Activated CD4-positive, alpha-beta T cell treated with anti-CD3 and anti-CD28 coated beads, Interleukin-2, amount 50 U/mL, for 4 hours (primary cell): ENCODE measurements around the gene HNRNPM.
"Not testable (repeated sequence)": the region's sequence is repeated elsewhere in the genome, so short reads cannot be mapped to it uniquely, and the experiment has no call there.

Experiments
- DNase-seq, 2 experiments: peaks; one replicate each; pipeline ENCODE4 v3.0.0-alpha.2; 2020

HNRNPM gene

GRCh38 chr19:8444677-8445487, at the start of gene HNRNPM:
HNRNPM (plus strand) TSS chr19:8444975; CDS start chr19:8444999, 24 bp downstream.
- peak; percentile 100 for DNase-seq

DNA sequence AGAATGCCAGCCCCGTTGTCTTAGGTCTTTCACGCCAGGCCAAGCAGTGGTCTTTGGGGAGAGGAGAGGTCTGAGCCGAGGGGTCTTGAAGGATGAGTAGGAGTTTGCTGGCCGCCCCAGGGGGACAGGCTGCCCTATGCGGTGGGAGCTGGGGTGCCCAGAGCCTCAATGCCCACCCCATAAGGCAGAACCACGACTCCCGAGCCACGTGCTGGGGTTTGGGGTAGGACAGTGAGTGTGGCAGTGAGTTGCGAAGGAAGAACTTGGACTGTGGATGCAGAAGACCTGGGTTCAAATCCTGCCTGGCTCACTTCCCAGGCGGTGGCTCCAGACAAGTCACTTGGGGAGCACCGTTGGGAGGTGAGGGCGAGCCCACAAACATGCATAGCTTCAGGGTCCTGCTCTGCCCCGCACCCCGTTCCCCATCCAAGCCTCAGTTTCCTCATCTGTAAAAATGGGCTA, 49.1 kb upstream of the HNRNPM start:
- no peak for DNase-seq

DNA sequence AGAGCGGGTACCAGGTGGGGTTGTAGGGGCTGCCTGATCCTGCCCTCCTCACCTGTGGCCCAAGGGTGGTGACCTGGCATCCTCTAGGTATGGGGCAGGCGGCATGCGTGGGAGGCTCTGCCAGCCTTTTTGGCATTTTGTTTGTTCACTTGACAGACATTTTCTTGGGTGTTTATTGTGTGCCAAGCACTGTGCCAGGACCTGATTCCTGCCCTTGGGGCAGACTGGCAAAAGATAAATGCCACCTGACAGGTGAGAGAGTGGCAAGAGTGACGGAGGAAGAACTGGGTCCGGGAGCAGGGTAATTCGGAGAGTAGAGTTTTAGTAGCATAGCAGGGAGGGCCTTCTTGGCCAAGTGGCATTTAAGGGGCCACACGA, 48.6 kb upstream of the HNRNPM start:
- no peak for DNase-seq

- DNase-seq = peak; percentile 63 to 65
These were observed 48.1 kb upstream of the HNRNPM start for GRCh38 chr19:8396563-8397203.

DNA sequence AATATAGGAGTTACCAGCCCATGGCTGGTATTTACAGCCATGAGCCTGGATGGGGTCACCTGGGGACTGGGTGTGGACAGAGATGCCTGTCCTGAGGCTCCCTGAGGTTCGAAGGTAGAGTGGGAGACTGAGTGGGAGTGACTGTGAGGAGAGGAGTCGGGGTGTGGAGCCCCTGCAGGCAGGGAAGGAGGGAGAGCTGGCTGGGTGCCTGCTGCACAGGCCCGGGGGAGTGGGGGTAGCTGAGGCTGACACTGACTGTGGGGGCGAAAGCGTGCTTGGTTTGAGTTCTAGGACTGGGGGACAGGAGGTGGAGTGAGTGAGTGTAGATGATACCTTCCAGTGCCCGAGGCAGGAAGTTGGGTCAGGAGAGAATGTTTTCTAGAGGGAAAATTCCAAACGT, 47.5 kb upstream of the HNRNPM start:
- DNase-seq = no peak

DNA sequence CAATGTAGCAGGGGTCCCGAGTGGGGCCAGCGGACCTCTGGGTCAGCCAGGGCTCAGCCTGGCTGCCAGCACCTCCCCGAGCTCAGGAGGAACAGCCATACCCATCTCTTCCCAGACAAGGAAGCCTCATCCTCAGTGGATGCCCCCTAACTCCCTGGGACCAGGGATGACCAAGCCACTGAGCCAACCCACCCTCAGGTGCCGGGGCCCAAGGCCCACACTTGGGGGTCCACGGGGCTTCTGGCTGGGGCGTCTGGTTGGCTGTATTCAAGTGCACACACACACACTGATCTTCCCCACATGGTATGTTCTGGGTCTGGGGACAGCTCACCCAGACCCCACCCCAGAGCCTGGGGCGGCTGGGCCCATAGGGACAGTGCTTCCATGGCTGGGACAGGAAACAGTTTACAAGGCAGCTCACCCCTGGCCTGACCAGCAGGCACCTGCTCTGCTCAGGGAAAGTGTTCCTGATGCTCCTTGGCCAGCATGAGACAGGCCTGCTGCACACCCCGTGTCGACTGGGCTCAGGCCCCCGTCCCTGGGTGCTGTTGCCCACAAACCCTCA, 46.9 kb upstream of the HNRNPM start:
- DNase-seq = no peak

DNA sequence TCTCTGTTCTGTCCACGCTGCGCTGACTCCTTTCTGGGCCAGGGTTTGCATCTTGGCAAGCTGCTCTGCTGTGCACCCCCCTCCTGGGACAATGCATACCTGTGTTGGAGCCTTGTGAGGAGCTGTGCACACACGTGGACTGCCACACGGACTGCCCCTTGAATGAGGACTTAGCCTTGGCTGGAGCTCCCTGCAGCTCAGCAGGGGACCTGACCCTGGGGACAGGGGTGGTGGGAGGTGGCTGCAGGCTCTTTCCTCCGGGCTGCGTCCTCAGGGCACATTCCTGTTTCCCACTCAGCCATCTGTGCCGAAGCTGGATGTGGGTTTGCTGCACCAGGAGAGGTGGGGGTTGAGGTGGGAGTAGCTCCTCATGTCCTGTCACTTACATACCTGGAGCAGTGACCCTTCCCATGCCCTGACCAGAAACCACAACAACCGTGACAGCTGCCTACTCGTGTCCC, 46.4 kb upstream of the HNRNPM start:
- no peak for DNase-seq

DNA sequence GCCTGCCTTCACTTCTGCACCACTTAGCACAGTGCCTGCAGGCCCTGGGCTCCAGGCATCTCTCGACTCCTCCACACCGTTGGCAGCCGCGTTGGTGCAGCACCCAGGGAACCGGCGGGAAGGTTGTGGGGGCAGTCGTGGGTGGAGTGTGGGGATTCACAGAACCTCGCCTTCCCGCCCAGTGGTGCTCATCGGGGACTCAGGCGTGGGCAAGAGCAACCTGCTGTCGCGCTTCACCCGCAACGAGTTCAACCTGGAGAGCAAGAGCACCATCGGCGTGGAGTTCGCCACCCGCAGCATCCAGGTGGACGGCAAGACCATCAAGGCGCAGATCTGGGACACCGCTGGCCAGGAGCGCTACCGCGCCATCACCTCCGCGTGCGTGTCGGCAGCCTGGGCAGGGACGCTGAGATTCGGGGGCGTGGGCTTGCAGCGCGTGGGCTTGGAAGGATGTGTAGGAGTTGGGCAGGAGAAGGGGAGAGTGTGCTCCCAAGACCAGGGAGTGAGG, 45.0 kb upstream of the HNRNPM start:
- DNase-seq = no peak

- DNase-seq = no peak
These were observed 42.8 kb upstream of the HNRNPM start for GRCh38 chr19:8401981-8402411.

DNA sequence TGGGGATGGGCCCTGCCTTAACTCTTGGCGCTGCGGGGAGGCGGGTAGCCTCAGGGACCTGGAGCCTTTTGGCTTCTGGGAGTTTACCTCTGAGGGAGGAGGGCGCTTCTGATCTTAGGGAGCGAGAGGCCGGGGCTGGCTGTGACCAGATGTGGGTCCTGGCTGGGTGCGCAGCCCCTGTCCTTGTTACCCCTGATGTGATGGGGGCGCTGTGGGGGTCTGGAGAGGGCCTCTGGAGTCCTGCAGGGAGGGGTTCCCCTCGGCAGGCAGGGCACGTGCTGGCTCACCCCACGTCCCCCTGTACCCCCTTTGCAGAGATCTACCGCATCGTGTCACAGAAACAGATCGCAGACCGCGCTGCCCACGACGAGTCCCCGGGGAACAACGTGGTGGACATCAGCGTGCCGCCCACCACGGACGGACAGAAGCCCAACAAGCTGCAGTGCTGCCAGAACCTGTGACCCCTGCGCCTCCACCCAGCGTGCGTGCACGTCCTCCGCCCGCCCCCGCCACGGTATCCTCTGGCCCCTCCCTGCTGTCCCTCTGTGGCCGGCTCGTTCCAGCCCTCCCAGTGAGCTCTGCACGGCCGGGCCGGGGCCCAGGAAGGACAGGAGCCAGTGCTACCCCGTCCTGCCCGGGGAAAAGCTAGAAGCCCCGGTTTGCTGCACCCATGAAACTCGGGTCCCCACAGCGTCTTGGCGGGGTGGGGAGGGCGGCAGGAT, 41.5 kb upstream of the HNRNPM start:
- DNase-seq = no peak

DNA sequence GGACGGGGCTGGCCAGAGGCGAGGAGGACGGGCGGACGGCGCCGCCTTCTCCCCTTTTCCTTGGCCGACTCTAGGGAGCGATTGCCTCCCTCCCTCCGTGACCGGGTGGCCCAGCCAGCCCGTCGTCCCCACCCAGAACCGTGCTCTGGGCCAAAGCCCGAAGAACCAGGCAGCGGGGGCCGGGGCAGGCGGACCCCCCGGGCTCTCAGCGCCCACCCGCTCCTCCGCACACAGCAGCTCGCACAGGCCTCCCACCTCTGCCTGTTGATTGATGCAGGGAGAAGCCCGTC, 41.0 kb upstream of the HNRNPM start:
- no peak for DNase-seq

DNA sequence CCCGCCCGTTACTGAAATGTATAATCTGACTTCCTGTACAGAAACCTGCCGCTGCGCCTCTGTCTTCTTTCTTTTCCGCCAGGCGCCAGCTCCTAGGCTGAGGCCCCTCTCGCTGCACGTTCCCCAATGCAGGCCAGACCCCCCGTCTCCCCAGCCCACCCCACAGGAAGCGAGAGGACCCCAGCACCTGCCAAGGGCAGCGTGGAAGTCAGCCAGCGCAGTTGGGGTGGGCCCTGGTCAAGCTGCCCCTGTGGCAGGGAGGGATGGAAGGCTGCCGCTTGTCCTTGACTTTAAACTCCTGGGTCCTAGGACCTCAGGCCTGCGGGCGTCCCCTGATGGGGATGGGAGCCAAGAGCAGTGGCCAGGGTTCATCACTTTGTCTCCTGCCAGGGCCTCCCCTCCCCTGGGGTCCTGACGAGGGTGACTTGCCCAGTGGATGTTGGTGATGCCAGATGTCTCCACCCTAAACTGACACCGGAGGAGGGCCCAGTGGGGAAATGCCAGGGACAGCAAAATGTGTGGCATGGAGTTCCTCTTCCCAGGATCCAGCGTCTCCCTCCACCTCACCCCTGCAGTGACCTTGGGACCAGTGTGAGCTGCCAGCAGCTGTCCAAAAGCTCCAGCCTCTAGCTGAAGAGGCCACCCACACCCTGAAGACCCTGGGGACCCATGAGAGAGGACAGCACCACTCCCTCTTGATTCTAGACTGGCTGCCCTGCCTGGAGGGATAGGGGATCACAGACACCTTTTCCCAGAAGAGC, 40.2 kb upstream of the HNRNPM start:
- no peak for DNase-seq

GRCh38 chr19:8410718-8411117, 34.1 kb upstream of the HNRNPM start:
- DNase-seq = not testable (repeated sequence)

DNA sequence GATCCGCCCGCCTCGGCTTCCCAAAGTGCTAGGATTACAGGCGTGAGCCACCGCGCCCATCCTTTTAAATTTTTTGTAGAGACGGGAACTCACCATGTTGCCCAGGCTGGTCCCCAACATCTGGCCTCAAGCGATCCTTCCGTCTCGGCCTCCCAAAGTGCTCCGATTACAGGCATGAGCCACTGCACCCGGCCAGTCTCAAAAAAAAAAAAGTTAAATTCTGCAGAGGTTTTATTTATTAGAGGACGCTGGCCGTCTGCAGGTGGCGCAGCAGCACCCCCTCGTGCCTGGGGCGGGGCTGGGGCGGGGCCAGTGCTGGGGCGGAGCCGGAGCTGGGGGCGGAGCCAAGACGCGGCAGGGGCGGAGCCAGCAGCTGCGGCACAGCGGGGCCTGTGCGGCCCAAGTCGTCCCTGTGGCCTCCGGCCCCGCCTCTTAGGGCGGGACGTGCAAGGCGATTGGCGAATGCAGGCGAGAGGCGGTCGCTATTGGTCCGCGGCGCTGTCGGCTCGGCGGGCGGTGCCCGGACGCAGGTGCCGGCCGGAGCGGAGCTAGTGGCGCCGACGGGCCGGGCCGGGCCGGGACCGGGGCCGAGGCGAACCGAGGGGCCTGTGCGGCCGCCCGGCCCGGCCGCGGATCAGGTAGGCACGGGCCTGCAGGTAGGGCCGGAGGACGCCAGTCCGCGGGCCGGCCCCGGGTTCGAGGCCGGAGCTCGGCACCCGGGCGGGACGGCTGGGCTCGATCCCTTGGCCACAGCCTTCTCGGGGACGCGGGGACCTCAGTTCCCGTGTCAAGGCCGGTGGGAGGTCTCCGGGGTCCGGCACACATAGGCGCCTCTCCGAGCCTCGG, 31.8 kb upstream of the HNRNPM start, which contains the start of gene MARCHF2:
MARCHF2 (plus strand) TSS at position 523 of the 846 bp plus-strand sequence. CDS start 8,536 bp downstream, outside the sequence.
- peak; percentile 92 for DNase-seq

DNA sequence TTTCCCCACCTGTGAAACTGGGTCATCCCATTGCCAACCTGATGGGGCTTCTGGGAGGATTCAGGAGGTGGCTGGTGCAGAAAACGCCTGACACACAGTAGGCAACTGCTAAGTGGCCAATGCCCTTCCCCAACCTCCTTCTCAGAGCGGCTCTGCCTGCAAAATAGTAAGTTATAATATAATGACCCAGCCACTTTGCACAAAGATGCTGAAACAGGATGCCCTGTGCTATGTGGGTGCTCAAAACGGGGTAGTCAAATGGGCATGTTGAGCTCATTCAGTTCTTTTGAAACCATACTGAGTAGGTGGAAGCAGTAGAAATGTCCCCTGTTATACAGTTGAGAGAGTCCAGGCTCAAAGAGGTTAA, 31.2 kb upstream of the HNRNPM start:
- DNase-seq = no peak

DNA sequence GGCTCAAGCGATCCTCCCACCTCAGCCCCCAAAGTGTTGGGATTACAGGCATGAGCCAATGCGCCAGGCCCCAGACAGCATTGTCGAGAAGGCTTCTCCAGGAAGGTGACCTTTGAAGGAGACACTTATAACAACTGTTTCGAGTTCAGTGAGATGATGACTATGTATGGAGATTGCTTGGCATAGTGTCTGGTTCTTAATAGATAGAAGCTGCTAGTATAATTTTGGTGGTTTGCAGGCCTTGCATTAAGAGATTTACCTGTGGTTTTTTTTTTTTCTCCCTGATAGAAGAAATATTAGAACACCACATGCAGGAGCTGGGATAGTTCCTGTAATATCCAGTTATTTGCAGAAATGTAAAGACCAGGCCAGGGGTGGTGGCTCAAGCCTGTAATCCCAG, 28.0 kb upstream of the HNRNPM start:
- DNase-seq = no peak

- DNase-seq = no peak
These were observed 23.0 kb upstream of the HNRNPM start for GRCh38 chr19:8421484-8422461.

- no peak for DNase-seq
These were observed 21.0 kb upstream of the HNRNPM start for GRCh38 chr19:8423817-8424223.

GRCh38 chr19:8425331-8425730, 19.4 kb upstream of the HNRNPM start:
- DNase-seq = not testable (repeated sequence)

- no peak for DNase-seq
These were observed 18.5 kb upstream of the HNRNPM start for GRCh38 chr19:8426283-8426682.
